Measurements from ENCODE around the gene MLLT6.

MLLT6 gene

GRCh38 chr17:38777641-38778250 lies 72.7 kb downstream of the MLLT6 start:
- DNase-seq (ENCODE audit: low read depth): no peak

Data from activated T-cell treated with anti-CD3 and anti-CD28 coated beads for 1 hour (primary cell).